Stimulated activated CD4-positive, alpha-beta T cell treated with anti-CD3 and anti-CD28 coated beads, Interleukin-12 subunit alpha, Interleukin-12 subunit beta, amount 100 ng/mL, for 24 hours (primary cell): ENCODE results near the gene PSMA2.
"Not testable (repeated sequence)": the region's sequence is repeated elsewhere in the genome, so short reads cannot be mapped to it uniquely, and the experiment has no call there.

ENCODE experiments used
- DNase-seq, 2 experiments: peaks; one replicate each; pipeline ENCODE4 v3.0.0-alpha.2; 2020; ENCODE audit warnings: low read depth in 2 of 2

PSMA2 gene

GRCh38 chr7:42907316-42907715 is 24.7 kb downstream of the PSMA2 start:
- no peak for DNase-seq

- no peak for DNase-seq
Observed at GRCh38 chr7:42906181-42906580, 25.8 kb downstream of the PSMA2 start.

- no peak for DNase-seq
Observed at GRCh38 chr7:42902331-42902730, 29.6 kb downstream of the PSMA2 start.

GRCh38 chr7:42900842-42901241 is 31.1 kb downstream of the PSMA2 start:
- DNase-seq = no peak

- no peak for DNase-seq
Observed at GRCh38 chr7:42893346-42894240, 38.4 kb downstream of the PSMA2 start.

GRCh38 chr7:42886893-42887505 is 45.0 kb downstream of the PSMA2 start:
- DNase-seq = no peak

GRCh38 chr7:42886129-42886528 is 45.8 kb downstream of the PSMA2 start:
- no peak for DNase-seq

- not testable (repeated sequence) for DNase-seq
Observed at GRCh38 chr7:42885183-42885582, 46.8 kb downstream of the PSMA2 start.

- no peak for DNase-seq
Observed at GRCh38 chr7:42883950-42884349, 48.0 kb downstream of the PSMA2 start.

- no peak for DNase-seq
Observed at GRCh38 chr7:42880392-42880791, 51.6 kb downstream of the PSMA2 start.

GRCh38 chr7:42878303-42878702 is 53.7 kb downstream of the PSMA2 start:
- no peak for DNase-seq

GRCh38 chr7:42877862-42878261 is 54.1 kb downstream of the PSMA2 start:
- no peak for DNase-seq

GRCh38 chr7:42876182-42877068 is 55.5 kb downstream of the PSMA2 start:
- DNase-seq = peak; percentile 39 to 68

GRCh38 chr7:42869131-42870020 is 62.6 kb downstream of the PSMA2 start:
- peak; percentile 26 for DNase-seq

- no peak for DNase-seq
Observed at GRCh38 chr7:42868480-42868879, 63.5 kb downstream of the PSMA2 start.
